ENCODE results near the gene ARHGEF40. TPM values are rescaled to one million over a fixed set of nuclear protein-coding genes. Genes with fewer than 3 reads are reported as not detected.

Gene ARHGEF40
- total and polyA plus RNA-seq, 7 donors: 6.8 to 18.7 (median 10.1) TPM

DNA sequence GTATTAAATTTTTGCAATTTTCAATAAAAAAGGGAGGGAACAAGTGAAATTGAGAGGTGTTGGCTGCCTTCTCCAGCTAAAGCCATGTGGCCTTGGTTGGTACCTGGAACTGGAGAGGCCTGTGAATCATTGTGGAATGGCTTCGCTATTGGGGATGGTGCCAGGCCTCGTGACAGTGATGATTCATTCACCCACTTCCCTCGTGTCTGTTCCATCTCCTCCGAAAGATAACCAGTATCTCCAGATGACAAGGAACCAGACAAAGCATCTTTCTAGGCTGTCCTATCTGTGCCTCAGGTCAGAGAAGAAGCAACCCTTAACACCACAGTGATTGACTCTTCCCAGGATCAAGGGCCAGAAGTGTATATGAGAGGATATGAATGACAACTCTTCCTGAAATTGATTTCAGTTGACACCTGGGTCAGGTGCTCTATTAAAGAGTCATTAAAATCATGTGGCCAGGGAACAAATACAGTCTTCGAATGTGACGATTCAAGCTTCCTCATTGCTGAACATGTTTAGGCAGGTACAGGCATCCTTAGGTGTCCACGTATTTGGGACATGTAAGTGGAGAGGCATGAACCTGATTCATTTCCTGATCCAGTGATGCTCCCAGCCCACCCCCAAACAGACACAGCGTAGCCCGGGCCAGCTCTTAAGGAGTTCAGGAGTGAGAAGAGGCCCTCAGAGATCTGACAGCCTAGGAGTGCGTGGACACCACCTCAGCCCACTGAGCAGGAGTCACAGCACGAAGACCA is 28.2 kb upstream of the ARHGEF40 start, which contains the start of gene RNASE7:
RNASE7 (plus strand) TSS at position 687 of the 758 bp plus-strand sequence. CDS start 631 bp downstream, outside the sequence.
- Histone ChIP-seq H3K4me3 (no peak within 1 kb of the TSS), H3K9me3 (no peaks in the 10 kb centered on the region), H3K4me1 (peaks cover 75% of the 10 kb centered on the region), H3K27me3 (ENCODE audit: insufficient read depth in 3 of 3, low read length in 2 of 3) (no peaks in the 10 kb centered on the region), H3K27ac (peak within 1 kb of the TSS; percentile 73), H3K36me3 (ENCODE audit: insufficient read depth in 1 of 2, low read depth in 1 of 2) (no peaks in the 10 kb centered on the region)
- intact Hi-C loops (cut with DNase I): loop anchor here (5.0 kb wide), 2 partner anchors 185 to 345 kb away; no protein-coding TSS in a partner anchor
- DNase-seq (peak; percentile 59 to 83), ATAC-seq (peak; percentile 39 to 57 (median 50))
- 68 to 73% (median 69%) methylated on average over 11 of the region's 11 CpGs for WGBS, 3 donors
- TF ChIP-seq, protein P1, sequence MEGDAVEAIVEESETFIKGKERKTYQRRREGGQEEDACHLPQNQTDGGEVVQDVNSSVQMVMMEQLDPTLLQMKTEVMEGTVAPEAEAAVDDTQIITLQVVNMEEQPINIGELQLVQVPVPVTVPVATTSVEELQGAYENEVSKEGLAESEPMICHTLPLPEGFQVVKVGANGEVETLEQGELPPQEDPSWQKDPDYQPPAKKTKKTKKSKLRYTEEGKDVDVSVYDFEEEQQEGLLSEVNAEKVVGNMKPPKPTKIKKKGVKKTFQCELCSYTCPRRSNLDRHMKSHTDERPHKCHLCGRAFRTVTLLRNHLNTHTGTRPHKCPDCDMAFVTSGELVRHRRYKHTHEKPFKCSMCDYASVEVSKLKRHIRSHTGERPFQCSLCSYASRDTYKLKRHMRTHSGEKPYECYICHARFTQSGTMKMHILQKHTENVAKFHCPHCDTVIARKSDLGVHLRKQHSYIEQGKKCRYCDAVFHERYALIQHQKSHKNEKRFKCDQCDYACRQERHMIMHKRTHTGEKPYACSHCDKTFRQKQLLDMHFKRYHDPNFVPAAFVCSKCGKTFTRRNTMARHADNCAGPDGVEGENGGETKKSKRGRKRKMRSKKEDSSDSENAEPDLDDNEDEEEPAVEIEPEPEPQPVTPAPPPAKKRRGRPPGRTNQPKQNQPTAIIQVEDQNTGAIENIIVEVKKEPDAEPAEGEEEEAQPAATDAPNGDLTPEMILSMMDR (IDR thresholded peaks at IDR 0.05): no peak

DNA sequence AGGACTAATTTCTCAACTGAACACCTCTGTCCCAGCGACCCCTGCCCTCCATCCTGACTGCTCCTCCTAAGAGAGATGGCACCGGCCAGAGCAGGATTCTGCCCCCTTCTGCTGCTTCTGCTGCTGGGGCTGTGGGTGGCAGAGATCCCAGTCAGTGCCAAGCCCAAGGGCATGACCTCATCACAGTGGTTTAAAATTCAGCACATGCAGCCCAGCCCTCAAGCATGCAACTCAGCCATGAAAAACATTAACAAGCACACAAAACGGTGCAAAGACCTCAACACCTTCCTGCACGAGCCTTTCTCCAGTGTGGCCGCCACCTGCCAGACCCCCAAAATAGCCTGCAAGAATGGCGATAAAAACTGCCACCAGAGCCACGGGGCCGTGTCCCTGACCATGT is 27.2 kb upstream of the ARHGEF40 start:
- H3K4me1 ChIP-seq: peaks cover 73% of the 10 kb centered on the region
- no peaks in the 10 kb centered on the region for H3K9me3 ChIP-seq
- H3K4me3 ChIP-seq: no peak overlapping the region
- DNase-seq: peak in 1 of 2 donors; percentile 52
- H3K36me3 ChIP-seq (ENCODE audit: insufficient read depth in 1 of 2, low read depth in 1 of 2): no peaks in the 10 kb centered on the region
- H3K27ac ChIP-seq: peak overlapping the region; percentile 73
- no peak for ATAC-seq
- intact Hi-C loops (cut with DNase I): loop anchor here (5.0 kb wide), 2 partner anchors 186 to 346 kb away; no protein-coding TSS in a partner anchor
- H3K27me3 ChIP-seq (ENCODE audit: insufficient read depth in 3 of 3, low read length in 2 of 3): no peaks in the 10 kb centered on the region
- TF ChIP-seq, protein P1 (IDR thresholded peaks at IDR 0.05): no peak
- WGBS, 3 donors: 27 to 34% (median 27%) methylated on average over 8 of the region's 8 CpGs

- DNase-seq (no peak), ATAC-seq (no peak)
- intact Hi-C loops (cut with DNase I): loop anchor here (5.0 kb wide), 2 partner anchors 186 to 346 kb away; no protein-coding TSS in a partner anchor
- no peaks in the 10 kb centered on the region for H3K9me3 ChIP-seq
- WGBS, 3 donors: 9 to 23% (median 12%) methylated on average over 2 of the region's 2 CpGs
- no peaks in the 10 kb centered on the region for H3K27me3 ChIP-seq (ENCODE audit: insufficient read depth in 3 of 3, low read length in 2 of 3)
- TF ChIP-seq, protein P1 (IDR thresholded peaks at IDR 0.05): no peak
- H3K36me3 ChIP-seq (ENCODE audit: insufficient read depth in 1 of 2, low read depth in 1 of 2): no peaks in the 10 kb centered on the region
- H3K4me1 ChIP-seq: peaks cover 73% of the 10 kb centered on the region
- peak overlapping the region; percentile 73 for H3K27ac ChIP-seq
- no peak overlapping the region for H3K4me3 ChIP-seq
These were observed 26.6 kb upstream of the ARHGEF40 start for GRCh38 chr14:21043387-21043973.

DNA sequence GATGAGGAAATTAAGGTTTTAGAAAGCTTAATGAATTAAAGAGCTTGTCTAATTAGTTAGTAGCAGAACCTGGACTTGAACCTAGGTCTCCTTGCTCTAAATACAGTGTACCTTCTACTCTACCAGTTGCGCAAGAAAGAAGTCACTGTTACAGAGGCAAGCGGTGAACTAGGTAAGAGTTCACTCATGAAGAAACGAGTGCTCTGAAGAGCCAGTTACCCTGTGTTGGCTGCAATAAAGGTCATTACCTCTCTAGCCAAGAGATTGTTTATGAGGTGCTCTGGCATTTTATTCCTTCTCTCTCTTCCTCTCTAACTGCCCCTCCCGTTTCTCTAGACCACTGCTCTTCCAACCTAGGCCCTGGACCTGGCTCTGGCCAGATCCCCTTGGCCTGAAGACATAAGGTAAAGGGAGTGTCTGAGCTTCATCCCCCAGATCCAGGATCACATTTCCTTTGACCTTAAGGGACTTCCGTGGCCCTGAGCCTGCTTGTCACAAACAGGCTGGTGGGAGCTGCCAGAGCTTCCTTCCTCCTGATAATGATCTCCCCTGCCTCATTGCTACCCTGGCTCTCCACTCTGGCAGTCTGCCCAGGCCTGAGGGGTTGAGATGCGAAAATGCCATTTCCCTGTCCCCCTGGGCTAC is 26.0 kb upstream of the ARHGEF40 start:
- peak in 3 of 4 donors; percentile 9 to 58 (median 48) for ATAC-seq
- Histone ChIP-seq H3K36me3 (ENCODE audit: insufficient read depth in 1 of 2, low read depth in 1 of 2) (no peaks in the 10 kb centered on the region), H3K4me1 (peaks cover 70% of the 10 kb centered on the region), H3K9me3 (no peaks in the 10 kb centered on the region), H3K27me3 (ENCODE audit: insufficient read depth in 3 of 3, low read length in 2 of 3) (no peaks in the 10 kb centered on the region), H3K27ac (peak overlapping the region; percentile 73), H3K4me3 (no peak overlapping the region)
- peak; percentile 35 to 73 for DNase-seq
- intact Hi-C loops (cut with DNase I): loop anchor here (5.0 kb wide), 2 partner anchors 187 to 347 kb away; no protein-coding TSS in a partner anchor
- 13 to 15% (median 14%) methylated on average over 6 of the region's 6 CpGs for WGBS, 3 donors
- TF ChIP-seq, protein P1 (IDR thresholded peaks at IDR 0.05): no peak
